ENCODE results near the gene AFAP1.

DNA sequence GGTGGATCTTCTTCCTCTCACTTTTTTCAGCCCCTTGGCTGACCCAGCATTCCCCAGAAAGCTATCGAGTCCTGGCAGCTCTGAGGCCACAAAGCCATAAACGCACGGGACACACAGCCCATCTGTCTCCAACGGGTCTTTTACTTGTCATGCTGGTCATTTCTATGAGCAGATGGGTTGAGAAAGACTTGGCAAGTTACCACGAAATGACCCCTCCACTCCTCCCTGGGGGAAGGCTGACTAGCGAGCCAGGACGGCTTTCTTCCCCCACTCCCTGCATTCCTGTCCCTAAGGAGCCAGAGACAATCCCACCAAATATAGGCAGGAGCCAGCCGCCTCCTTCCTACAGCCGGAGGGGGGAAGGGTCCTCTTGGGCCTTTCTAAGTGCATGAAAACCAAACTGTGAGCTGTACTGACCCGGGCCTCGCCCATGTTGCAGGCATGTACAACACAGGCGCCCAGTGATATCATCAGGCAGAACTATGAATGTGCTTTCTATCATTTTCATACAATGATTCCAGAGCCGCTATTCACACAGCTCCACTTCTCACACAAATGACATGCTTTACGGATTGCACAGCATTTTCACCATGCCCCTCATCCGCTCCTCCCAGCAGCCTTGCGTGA, 28.6 kb downstream of the AFAP1 start:
- TF ChIP-seq CTCF (IDR thresholded peaks at IDR 0.05) (no peak), EZH2 (IDR thresholded peaks at IDR 0.05; ENCODE audit: borderline replicate concordance, insufficient read depth, low read depth, low read length, poor library complexity, severe bottlenecking) (no peak)

All from B cell (primary cell).